SHP77 treated with DMSO at 0.1 percent for 48 hours (cell line): ENCODE data around the gene ZNG1C.
"Not testable (repeated sequence)": the region's sequence is repeated elsewhere in the genome, so short reads cannot be mapped to it uniquely, and the experiment has no call there.

Source experiments
- DNase-seq: peaks from one replicate; lab custom pipeline; 2025; lab: John Stamatoyannopoulos, UW

Gene ZNG1C

GRCh38 chr9:68241683-68242082 lies at the start of gene ZNG1C:
ZNG1C (plus strand) TSS chr9:68241983; CDS start chr9:68242032, 49 bp downstream.
- DNase-seq, result not testable (repeated sequence)

- not testable (repeated sequence) for DNase-seq
Measured at GRCh38 chr9:68242437-68242836, 654 bp downstream of the ZNG1C start.

GRCh38 chr9:68281041-68281440 lies 39.3 kb downstream of the ZNG1C start:
- DNase-seq, result not testable (repeated sequence)

- DNase-seq, result not testable (repeated sequence)
Measured at GRCh38 chr9:68302567-68302966, 60.8 kb downstream of the ZNG1C start, which contains the start of gene FOXD4L3. FOXD4L3 (plus strand) TSS chr9:68302867; CDS start chr9:68302952, 85 bp downstream.

- DNase-seq, result not testable (repeated sequence)
Measured at GRCh38 chr9:68303771-68304170, 62.0 kb downstream of the ZNG1C start.

GRCh38 chr9:68304212-68304611 lies 62.4 kb downstream of the ZNG1C start:
- DNase-seq, result not testable (repeated sequence)

- DNase-seq, result not testable (repeated sequence)
Measured at GRCh38 chr9:68304777-68305176, 63.0 kb downstream of the ZNG1C start.

GRCh38 chr9:68305680-68306285 lies 64.0 kb downstream of the ZNG1C start:
- DNase-seq, result not testable (repeated sequence)

- not testable (repeated sequence) for DNase-seq
Measured at GRCh38 chr9:68306391-68306964, 64.7 kb downstream of the ZNG1C start.

GRCh38 chr9:68307127-68307526 lies 65.3 kb downstream of the ZNG1C start:
- not testable (repeated sequence) for DNase-seq

- not testable (repeated sequence) for DNase-seq
Measured at GRCh38 chr9:68307654-68308053, 65.9 kb downstream of the ZNG1C start.

- DNase-seq, result not testable (repeated sequence)
Measured at GRCh38 chr9:68311208-68311607, 69.4 kb downstream of the ZNG1C start.

GRCh38 chr9:68318209-68318608 lies 76.4 kb downstream of the ZNG1C start:
- DNase-seq, result not testable (repeated sequence)

GRCh38 chr9:68323749-68324148 lies 82.0 kb downstream of the ZNG1C start:
- not testable (repeated sequence) for DNase-seq

- not testable (repeated sequence) for DNase-seq
Measured at GRCh38 chr9:68324518-68324917, 82.7 kb downstream of the ZNG1C start.

- DNase-seq, result not testable (repeated sequence)
Measured at GRCh38 chr9:68329106-68329505, 87.3 kb downstream of the ZNG1C start.

- DNase-seq, result not testable (repeated sequence)
Measured at GRCh38 chr9:68330531-68331173, 88.9 kb downstream of the ZNG1C start.

- DNase-seq, result not testable (repeated sequence)
Measured at GRCh38 chr9:68332122-68332521, 90.3 kb downstream of the ZNG1C start.

- DNase-seq, result not testable (repeated sequence)
Measured at GRCh38 chr9:68335935-68336334, 94.2 kb downstream of the ZNG1C start.

GRCh38 chr9:68336639-68337339 lies 95.0 kb downstream of the ZNG1C start:
- DNase-seq, result not testable (repeated sequence)

- not testable (repeated sequence) for DNase-seq
Measured at GRCh38 chr9:68338000-68338399, 96.2 kb downstream of the ZNG1C start.
